Fibroblast of gingiva (primary cell): ENCODE results near the gene FCHSD1.
"Not testable (repeated sequence)": the region's sequence is repeated elsewhere in the genome, so short reads cannot be mapped to it uniquely, and the experiment has no call there.

Experiments
- DNase-seq: peaks from one replicate; pipeline ENCODE4 v3.0.0-alpha.2; 2011; ENCODE audit warnings: low read depth

The FCHSD1 gene

GRCh38 chr5:141615991-141616720 lies 35.1 kb downstream of the FCHSD1 start:
- no peak for DNase-seq

- DNase-seq, result no peak
Measured at GRCh38 chr5:141613344-141613743, 37.9 kb downstream of the FCHSD1 start.

DNA sequence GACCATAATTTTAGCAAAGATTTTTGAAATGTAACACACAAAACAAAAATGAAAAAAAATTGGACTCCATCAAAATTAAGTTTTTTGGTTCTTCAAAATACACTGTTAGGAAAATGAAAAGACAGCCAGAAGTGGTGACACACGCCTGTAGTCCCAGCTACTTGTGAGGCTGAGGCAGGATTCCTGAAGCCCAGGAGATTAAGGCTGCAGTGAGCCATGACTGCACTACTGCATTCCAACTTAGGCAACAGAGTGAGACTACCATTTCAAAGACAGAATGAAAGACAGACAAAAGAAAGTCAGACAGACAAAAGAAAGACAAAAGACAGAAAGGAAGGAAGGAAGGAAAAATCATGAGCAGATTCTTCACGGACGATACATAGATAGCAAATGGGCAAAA lies 39.9 kb downstream of the FCHSD1 start:
- DNase-seq, result no peak

GRCh38 chr5:141609921-141610320 lies 41.3 kb downstream of the FCHSD1 start:
- not testable (repeated sequence) for DNase-seq

DNA sequence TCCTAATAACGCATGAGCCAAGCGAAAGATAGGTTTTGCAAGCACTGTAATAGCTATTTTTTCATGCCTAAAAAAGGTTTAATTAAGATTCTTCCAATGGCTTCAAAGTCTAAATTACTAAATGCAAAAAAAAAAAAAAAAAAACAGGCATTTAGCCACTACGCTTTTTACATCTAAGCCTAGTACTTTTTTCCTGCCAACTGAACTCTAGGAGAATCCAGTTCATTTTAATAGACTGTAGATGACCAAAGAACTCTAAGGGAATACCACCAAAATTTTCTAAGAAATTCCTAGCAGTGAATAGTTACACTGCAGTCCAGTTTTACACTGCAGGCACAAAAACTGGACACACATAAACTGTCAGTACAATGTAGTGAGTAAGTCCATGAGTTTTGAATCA lies 42.2 kb downstream of the FCHSD1 start:
- no peak for DNase-seq

DNA sequence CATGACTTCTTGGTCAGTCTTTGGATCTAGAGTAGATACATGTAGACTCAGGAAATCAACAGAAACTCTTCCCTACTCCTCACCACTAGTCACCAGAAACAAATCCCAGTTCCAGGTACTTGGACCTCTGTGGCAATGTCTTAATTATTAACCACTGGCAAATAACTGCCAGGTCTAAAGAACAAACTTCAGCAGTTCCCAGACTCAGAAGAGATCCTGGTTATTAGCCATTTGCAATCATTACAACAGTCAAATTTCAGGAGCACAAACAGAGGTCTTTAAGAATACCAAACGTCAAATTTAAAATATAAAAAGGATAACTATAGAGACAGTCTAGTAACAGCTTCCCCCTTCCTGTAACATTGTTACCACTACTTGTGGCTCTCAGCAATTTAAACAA lies 42.7 kb downstream of the FCHSD1 start:
- DNase-seq, result no peak

DNA sequence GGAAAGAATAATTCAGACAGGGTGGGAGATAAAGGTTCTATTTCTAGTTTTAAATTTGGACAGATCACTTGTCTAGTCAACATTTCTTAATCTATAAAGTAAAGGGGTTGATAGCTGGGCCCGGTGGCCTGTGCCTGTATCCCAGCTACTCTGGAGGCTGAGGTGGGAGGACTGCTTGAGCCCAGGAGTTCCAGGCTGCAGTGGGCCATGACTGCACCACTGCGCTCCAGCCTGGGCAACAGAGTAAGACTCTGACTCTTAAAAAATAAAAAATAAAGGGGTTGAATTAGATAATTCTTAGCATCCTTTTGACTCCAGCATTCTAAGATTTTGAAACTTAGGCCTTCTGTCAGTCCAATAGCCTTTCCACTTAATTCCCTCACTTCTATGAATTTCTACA lies 43.2 kb downstream of the FCHSD1 start:
- no peak for DNase-seq

- peak; percentile 6 for DNase-seq
Measured at GRCh38 chr5:141605523-141606277, 45.5 kb downstream of the FCHSD1 start.

DNA sequence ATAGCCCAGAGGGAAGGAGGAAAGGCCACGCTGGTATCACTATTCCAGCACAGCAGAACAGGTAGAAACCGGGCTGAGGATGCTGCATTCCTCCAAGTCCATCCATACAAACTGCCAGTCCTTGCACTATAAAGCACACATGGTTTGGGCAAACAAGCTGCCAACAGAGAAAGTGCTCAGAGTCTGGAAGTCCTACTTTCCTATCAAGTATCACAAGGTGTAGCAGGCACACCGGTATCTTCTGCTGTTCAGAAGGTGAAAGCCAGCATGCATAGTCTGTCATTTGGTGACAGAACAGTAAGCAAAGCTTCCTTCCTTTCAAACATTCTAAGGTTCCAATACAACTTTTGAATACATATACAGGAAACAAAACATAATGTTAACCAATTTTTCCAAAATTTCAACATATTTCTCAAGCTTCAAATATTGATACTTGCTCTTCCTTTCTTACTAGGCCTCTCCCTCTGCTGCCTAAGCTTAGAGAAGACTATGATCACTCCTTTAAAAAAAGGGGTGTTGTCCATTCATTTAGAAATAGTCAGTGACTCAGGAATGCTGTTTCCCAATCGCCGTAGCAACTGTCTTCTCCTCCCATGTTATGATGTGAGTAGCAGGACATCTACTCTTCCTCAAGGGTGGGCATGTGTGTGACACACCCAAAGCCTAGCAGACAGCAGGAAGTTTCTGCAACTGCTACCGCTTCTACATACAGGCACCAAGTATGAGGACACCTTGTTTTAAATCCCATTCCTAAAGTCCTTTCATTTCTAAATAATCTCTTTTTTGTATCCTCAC lies 47.1 kb downstream of the FCHSD1 start:
- DNase-seq, result peak; percentile 91

- DNase-seq, result no peak
Measured at GRCh38 chr5:141602606-141603005, 48.6 kb downstream of the FCHSD1 start.

- DNase-seq, result peak; percentile 44
Measured at GRCh38 chr5:141598391-141599345, 52.5 kb downstream of the FCHSD1 start.

DNA sequence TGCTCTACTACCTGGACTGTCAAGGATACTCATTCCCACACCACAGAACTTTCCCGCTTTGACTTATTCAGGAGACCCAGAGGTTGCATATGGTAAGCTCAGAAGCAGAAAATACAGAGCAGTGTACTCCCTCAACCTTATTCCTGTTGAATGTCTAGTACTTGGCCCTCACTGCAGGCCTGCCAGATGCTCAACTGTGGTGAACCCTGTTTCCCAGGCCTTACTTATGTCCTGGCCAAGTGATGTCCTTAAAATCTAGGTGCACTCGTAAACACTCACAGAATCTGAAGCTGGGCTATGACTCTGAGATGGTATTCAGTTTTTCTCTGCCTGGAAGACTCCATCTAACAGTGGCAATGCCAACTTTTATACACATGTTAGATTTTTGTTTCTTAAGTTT lies 53.4 kb downstream of the FCHSD1 start:
- DNase-seq, result no peak

- no peak for DNase-seq
Measured at GRCh38 chr5:141597394-141597793, 53.8 kb downstream of the FCHSD1 start.

DNA sequence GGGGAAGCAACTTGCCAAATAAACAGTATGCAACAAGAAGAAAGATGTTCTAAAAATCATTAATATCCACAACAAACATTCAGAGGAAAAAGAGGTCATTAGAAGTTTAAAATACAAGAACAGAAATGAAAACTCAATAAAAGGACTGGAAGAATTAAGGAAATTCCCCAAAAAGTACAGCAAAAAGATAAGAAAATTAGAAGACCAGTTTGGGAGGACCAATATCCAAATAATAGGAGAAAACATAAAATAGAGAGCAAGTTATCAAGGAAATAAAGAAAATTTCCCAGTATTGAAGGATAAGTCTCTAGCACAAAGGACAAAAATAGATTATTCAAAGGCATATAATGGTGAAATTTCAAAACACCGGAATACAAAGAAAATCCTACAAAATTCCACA lies 54.4 kb downstream of the FCHSD1 start:
- no peak for DNase-seq

DNA sequence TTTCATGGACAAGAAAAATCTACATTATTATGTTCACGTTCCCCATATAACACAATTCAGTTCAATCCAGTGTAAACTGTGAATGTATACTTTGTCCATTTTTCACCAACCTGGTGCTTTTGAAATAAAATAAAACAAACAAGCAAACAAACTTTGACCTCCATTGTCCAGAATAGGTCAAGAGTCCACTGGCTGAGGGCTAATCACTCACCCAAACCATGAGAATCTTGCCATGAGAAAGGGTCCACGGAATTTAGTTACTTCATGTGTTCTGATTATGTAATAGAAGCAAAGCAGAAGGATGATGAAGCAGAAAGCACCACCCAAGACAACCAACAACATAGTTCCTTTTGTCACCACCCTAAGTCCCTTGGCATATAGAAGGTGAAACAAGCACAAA lies 61.1 kb downstream of the FCHSD1 start:
- no peak for DNase-seq
